Adrenal gland (tissue), 12 donors: ENCODE data around the gene CDKAL1. TPM values are rescaled to one million over a fixed set of nuclear protein-coding genes. Genes with fewer than 3 reads are reported as not detected.

Source experiments
- DNase-seq, 7 donors: peaks; one replicate each; pipeline ENCODE4 v3.0.0-alpha.2; 2019 to 2020
- H3K27ac ChIP-seq, 5 donors: fragments of 200-600 bp; sonication (generic) in 4 of 5; 1 replicate in 3 of 5; 2 replicates in 2 of 5; pipeline versions ENCODE4 v1.5.1 to v1.8.0; 2016 to 2020; ENCODE audit warnings: mild to moderate bottlenecking in 1 of 5
- H3K27me3 ChIP-seq: fragments of 200-600 bp; 2 replicates; pipeline ENCODE4 v1.8.0; 2021
- H3K36me3 ChIP-seq, 2 donors: fragments of 200-600 bp; replicated peaks in 1 of 2; 1 replicate in 1 of 2; 2 replicates in 1 of 2; pipeline versions ENCODE4 v1.5.1 to v1.8.0; 2018 to 2022
- H3K4me1 ChIP-seq, 2 donors: fragments of 200-600 bp; replicated peaks in 1 of 2; 1 replicate in 1 of 2; 2 replicates in 1 of 2; pipeline versions ENCODE4 v1.5.1 to v1.8.0; 2018 to 2021
- H3K4me3 ChIP-seq, 4 donors: fragments of 200-600 bp; sonication (generic) in 3 of 4; one replicate each; pipeline ENCODE4 v1.5.1; 2016 to 2018
- H3K9me3 ChIP-seq, 3 donors: fragments of 200-600 bp; sonication (generic) in 1 of 3; replicated peaks in 1 of 3; 1 replicate in 2 of 3; 2 replicates in 1 of 3; pipeline versions ENCODE4 v1.5.1 to v1.8.0; 2016 to 2021
- CTCF ChIP-seq, 6 experiments: fragments of 450-650 bp in 4 of 6; fragments of 200-600 bp in 2 of 6; sonication (generic) in 1 of 6; IDR thresholded peaks; 1 replicate in 5 of 6; 2 replicates in 1 of 6; pipeline versions ENCODE4 v1.5.1 to v1.8.0; 2016 to 2021; ENCODE audit warnings: antibody characterized with exemption in 6 of 6, mild to moderate bottlenecking in 2 of 6, moderate library complexity in 1 of 6
- POLR2A ChIP-seq, 2 donors: fragments of 450-650 bp; IDR thresholded peaks; one replicate each; pipeline ENCODE4 v1.6.1; 2017; ENCODE audit warnings: antibody characterized with exemption in 2 of 2, mild to moderate bottlenecking in 2 of 2, moderate library complexity in 1 of 2
- WGBS, 4 donors: extraction: QIAGEN DNeasy Blood & Tissue Kit in 2 of 4; methylation state at CpG; one replicate each; pipeline versions ENCODE4 v1.1.5 to v1.1.7; 2013 to 2017; 5-methylcytosine and 5-hydroxymethylcytosine counted together
- intact Hi-C, 2 donors: fragments of 100-400 bp; cut with DNase I; formaldehyde crosslinking; loops; one replicate each; pipeline versions ENCODE4 v1.14.1 to v1.15.0; 2022 to 2023
- polyA plus RNA-seq, 3 donors: library from polyadenylated mRNA; stranded (reverse); fragments of 200-250 nt in 2 of 3; fragments of 350-450 nt in 1 of 3; fragmentation: Illumina TruSeq in 1 of 3; extraction: RNeasy Lipid Tissue Mini Kit (QIAGEN cat#74804) in 1 of 3; gene quantifications; one replicate each; pipeline ENCODE4 v1.2.3, GENCODE V29; 2013 to 2014
- total RNA-seq, 9 donors: library from RNA; depleted of rRNA in 4 of 9; stranded (reverse); fragments of >200 nt in 4 of 9; fragments of 120-200 nt in 1 of 9; fragmentation: NEBNext Ultra II Directional in 1 of 9; extraction: Animal tissue kit (Norgen Biotek cat#: 25700) in 1 of 9; gene quantifications; one replicate each; pipeline versions ENCODE4 v1.1.0 to v1.2.4, GENCODE V29; 2013 to 2023
- donor health status: healthy with polysubstance abuse.
- donor health status: Bipolar disorder and iron deficiency.
- donor health status: DM: yes; HTN: yes; CAD: no.
- donor health status: DM: no; HTN: no; CAD: no.
- donor health status: DM: no; HTN: no; CAD: no.
- donor health status: DM: yes; HTN: yes; CAD: no.

CDKAL1 gene
- total and polyA plus RNA-seq, 12 donors, result 3.9 to 21.1 (median 10.6) TPM

GRCh38 chr6:20969551-20969950, 435.3 kb downstream of the CDKAL1 start:
- Histone ChIP-seq H3K9me3 (peaks cover 0 to 8% (median 0%) of the 10 kb centered on the region in 3 donors), H3K27me3 (no peaks in the 10 kb centered on the region), H3K27ac (no peak overlapping the region), H3K4me1 (no peaks in the 10 kb centered on the region), H3K4me3 (no peak overlapping the region), H3K36me3 (no peaks in the 10 kb centered on the region)
- no peak for TF ChIP-seq CTCF (IDR thresholded peaks at IDR 0.05)
- no peak for TF ChIP-seq POLR2A (IDR thresholded peaks at IDR 0.05)
- no peak for DNase-seq
- intact Hi-C loops, result no loop called here
- 94 to 100% (median 98%) methylated on average over 1 of the region's 1 CpG for WGBS, 4 donors

- H3K4me3 ChIP-seq, result no peak overlapping the region
- WGBS, 4 donors, result 94 to 97% (median 96%) methylated on average over 5 of the region's 5 CpGs
- TF ChIP-seq CTCF (IDR thresholded peaks at IDR 0.05), result no peak
- TF ChIP-seq POLR2A (IDR thresholded peaks at IDR 0.05), result no peak
- no peaks in the 10 kb centered on the region for H3K4me1 ChIP-seq
- no peaks in the 10 kb centered on the region for H3K27me3 ChIP-seq
- DNase-seq, result no peak
- H3K27ac ChIP-seq, result no peak overlapping the region
- intact Hi-C loops, result no loop called here
- no peaks in the 10 kb centered on the region for H3K36me3 ChIP-seq
- no peaks in the 10 kb centered on the region for H3K9me3 ChIP-seq
Measured at GRCh38 chr6:20976391-20976918, 442.2 kb downstream of the CDKAL1 start.

- H3K27ac ChIP-seq, result no peak overlapping the region
- no peaks in the 10 kb centered on the region for H3K4me1 ChIP-seq
- no peaks in the 10 kb centered on the region for H3K36me3 ChIP-seq
- WGBS, 4 donors, result 71 to 87% (median 75%) methylated on average over 5 of the region's 5 CpGs
- H3K4me3 ChIP-seq, result no peak overlapping the region
- intact Hi-C loops, result no loop called here
- H3K9me3 ChIP-seq, result no peaks in the 10 kb centered on the region
- H3K27me3 ChIP-seq, result no peaks in the 10 kb centered on the region
- TF ChIP-seq POLR2A (IDR thresholded peaks at IDR 0.05) (no peak), CTCF (IDR thresholded peaks at IDR 0.05) (no peak)
- DNase-seq, result no peak
Measured at GRCh38 chr6:20978151-20978614, 443.9 kb downstream of the CDKAL1 start.

- TF ChIP-seq CTCF (IDR thresholded peaks at IDR 0.05), result no peak
- no peak for TF ChIP-seq POLR2A (IDR thresholded peaks at IDR 0.05)
- H3K27me3 ChIP-seq, result no peaks in the 10 kb centered on the region
- H3K27ac ChIP-seq, result no peak overlapping the region
- H3K9me3 ChIP-seq, result no peaks in the 10 kb centered on the region
- no peak for DNase-seq
- H3K36me3 ChIP-seq, result no peaks in the 10 kb centered on the region
- H3K4me3 ChIP-seq, result no peak overlapping the region
- intact Hi-C loops, result no loop called here
- H3K4me1 ChIP-seq, result no peaks in the 10 kb centered on the region
- WGBS, 4 donors, result 83 to 97% (median 95%) methylated on average over 1 of the region's 1 CpG
Measured at GRCh38 chr6:20979076-20979475, 444.8 kb downstream of the CDKAL1 start.
